ENCODE results near the gene CRIP1. TPM values are rescaled to one million over a fixed set of nuclear protein-coding genes. Genes with fewer than 3 reads are reported as not detected.

CRIP1 gene
- total and polyA plus RNA-seq, 10 of the 15 experiments (the other 5 are each of a cell fraction or from before 2014, with no cell fraction given) = 66.8 to 259 (median 154) TPM

GRCh38 chr14:105534586-105534985 lies 47.9 kb downstream of the CRIP1 start (continued):
- TF ChIP-seq POLR2AphosphoS5 (IDR thresholded peaks at IDR 0.05; ENCODE audit: low read length) = no peak
- no peak for TF ChIP-seq CBX3 (IDR thresholded peaks at IDR 0.05; ENCODE audit: borderline replicate concordance, low read depth)

- no peak for ATAC-seq
- no peaks in the 10 kb centered on the region for H4K20me1 ChIP-seq (ENCODE audit: control insufficient read depth, insufficient read depth)
- no peak for FAIRE-seq
- no TSS peak for BruUV-seq (replicated peaks)
- no peaks in the 10 kb centered on the region; a peak in 2 of 4 replicates for H3K27me3 ChIP-seq (replicated peaks in 1 of 2; ENCODE audit: control insufficient read depth in 2 of 2, insufficient read depth in 2 of 2, low read length in 1 of 2)
- H3K27ac ChIP-seq (ENCODE audit: control insufficient read depth, insufficient read depth) = no peak overlapping the region
- H3K4me1 ChIP-seq (ENCODE audit: control insufficient read depth, insufficient read depth, low read length) = no peaks in the 10 kb centered on the region
- H3K4me2 ChIP-seq (ENCODE audit: control insufficient read depth, insufficient read depth) = no peak overlapping the region
- in situ Hi-C loops (cut with MboI) (loop anchor here (10.0 kb wide), 2 partner anchors 469 to 629 kb away; no protein-coding TSS in a partner anchor), intact Hi-C loops (cut with micrococcal nuclease; ENCODE audit: unreplicated experiment) (loop anchor here (10.0 kb wide), 2 partner anchors 639 to 879 kb away; no protein-coding TSS in a partner anchor)
- TF ChIP-seq ZBTB40 (IDR thresholded peaks at IDR 0.05; ENCODE audit: borderline replicate concordance) (no peak), E2F8 (IDR thresholded peaks at IDR 0.05; ENCODE audit: low read depth, partially characterized antibody) (no peak), IKZF1 (conservative IDR thresholded peaks at IDR 0.05) (no peak), SREBF1 (IDR thresholded peaks at IDR 0.05; ENCODE audit: low read length) (no peak), IRF5 (IDR thresholded peaks at IDR 0.05; ENCODE audit: borderline replicate concordance) (no peak), RCOR1 (conservative IDR thresholded peaks at IDR 0.05; ENCODE audit: low read depth, low read length) (no peak), CREB1 (IDR thresholded peaks at IDR 0.05; ENCODE audit: low read depth) (no peak), GATAD2B (conservative IDR thresholded peaks at IDR 0.05; ENCODE audit: low read depth) (no peak), BCL3 (IDR thresholded peaks at IDR 0.05; ENCODE audit: borderline replicate concordance, insufficient read depth, low read depth, low read length, poor library complexity, severe bottlenecking) (no peak), MXI1 (IDR thresholded peaks at IDR 0.05; ENCODE audit: low read depth, low read length) (no peak)
- H2AFZ ChIP-seq (ENCODE audit: control insufficient read depth, low read depth, low read length) = no peak overlapping the region
- no peak for DNase-seq (ENCODE audit: low read depth, low spot score)
- ChIA-PET SMC1A (ENCODE audit: uncharacterized antibody, unreplicated experiment) (no interaction called here), RAD21 (ENCODE audit: unreplicated experiment) (no interaction called here), POLR2A (no interaction called here), CTCF (interaction anchor here (1.1 to 2.5 kb wide), 3 partner anchors 13 to 876 kb away, joined by 3 to 9 read pairs (median 4); no protein-coding TSS in a partner anchor)
- WGBS (ENCODE audit: insufficient coverage, insufficient replicate concordance, low lambda C conversion rate, missing lambda C conversion rate) = 50% methylated on average over 7 of the region's 7 CpGs
- no peaks in the 10 kb centered on the region for H3K9me3 ChIP-seq (replicated peaks; ENCODE audit: control insufficient read depth, insufficient read depth, low read length)
- H3K4me3 ChIP-seq = no peak overlapping the region
- H3K36me3 ChIP-seq (ENCODE audit: control insufficient read depth in 2 of 2, insufficient read depth in 2 of 2, low read length in 1 of 2) = no peaks in the 10 kb centered on the region
- H3K79me2 ChIP-seq (ENCODE audit: control insufficient read depth, insufficient read depth, low read length) = no peaks in the 10 kb centered on the region
- no peak overlapping the region for H3K9ac ChIP-seq (ENCODE audit: control insufficient read depth, insufficient read depth, low read length)
Observed at GRCh38 chr14:105536051-105536450, 49.4 kb downstream of the CRIP1 start.

Data from GM12878 (cell line).